ENCODE results near the gene NFIB.

DNA sequence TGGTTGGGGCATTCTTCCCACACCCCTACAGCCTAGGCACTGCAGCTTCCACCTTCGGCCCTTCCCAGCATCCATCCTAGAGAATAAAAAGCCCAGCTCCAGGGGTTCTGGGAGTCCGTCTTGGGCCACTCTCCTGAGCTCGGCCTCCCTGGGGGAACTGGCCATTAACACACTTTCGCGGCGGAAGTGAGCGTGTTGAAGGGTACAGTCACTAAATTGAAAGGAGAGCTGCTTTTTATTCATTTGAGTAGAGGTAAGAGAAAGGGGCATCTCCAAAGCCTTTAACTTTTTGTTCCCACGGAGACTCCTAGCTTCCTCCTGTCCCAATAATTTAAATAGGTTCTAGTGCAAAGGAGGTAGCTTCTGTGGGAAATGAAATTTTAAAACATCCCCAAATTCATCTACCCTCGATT is 31.0 kb upstream of the NFIB start:
- TF ChIP-seq SOX5 (CRISPR knock-in tag; IDR thresholded peaks at IDR 0.05; ENCODE audit: borderline replicate concordance) (no peak), POLR2A (IDR thresholded peaks at IDR 0.05; ENCODE audit: insufficient read depth in 1 of 2, low read depth in 2 of 2, low read length in 2 of 2) (no peak), NFE2L2 (IDR thresholded peaks at IDR 0.05; ENCODE audit: low read length) (no peak), PHF21A (CRISPR knock-in tag; IDR thresholded peaks at IDR 0.05) (no peak), NFRKB (IDR thresholded peaks at IDR 0.05) (no peak), CBX5 (CRISPR knock-in tag; IDR thresholded peaks at IDR 0.05; ENCODE audit: borderline replicate concordance) (no peak), ZFP37 (CRISPR knock-in tag; IDR thresholded peaks at IDR 0.05; ENCODE audit: borderline replicate concordance) (no peak)
- TF ChIP-seq, protein P1, sequence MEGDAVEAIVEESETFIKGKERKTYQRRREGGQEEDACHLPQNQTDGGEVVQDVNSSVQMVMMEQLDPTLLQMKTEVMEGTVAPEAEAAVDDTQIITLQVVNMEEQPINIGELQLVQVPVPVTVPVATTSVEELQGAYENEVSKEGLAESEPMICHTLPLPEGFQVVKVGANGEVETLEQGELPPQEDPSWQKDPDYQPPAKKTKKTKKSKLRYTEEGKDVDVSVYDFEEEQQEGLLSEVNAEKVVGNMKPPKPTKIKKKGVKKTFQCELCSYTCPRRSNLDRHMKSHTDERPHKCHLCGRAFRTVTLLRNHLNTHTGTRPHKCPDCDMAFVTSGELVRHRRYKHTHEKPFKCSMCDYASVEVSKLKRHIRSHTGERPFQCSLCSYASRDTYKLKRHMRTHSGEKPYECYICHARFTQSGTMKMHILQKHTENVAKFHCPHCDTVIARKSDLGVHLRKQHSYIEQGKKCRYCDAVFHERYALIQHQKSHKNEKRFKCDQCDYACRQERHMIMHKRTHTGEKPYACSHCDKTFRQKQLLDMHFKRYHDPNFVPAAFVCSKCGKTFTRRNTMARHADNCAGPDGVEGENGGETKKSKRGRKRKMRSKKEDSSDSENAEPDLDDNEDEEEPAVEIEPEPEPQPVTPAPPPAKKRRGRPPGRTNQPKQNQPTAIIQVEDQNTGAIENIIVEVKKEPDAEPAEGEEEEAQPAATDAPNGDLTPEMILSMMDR (CRISPR knock-in tag; IDR thresholded peaks at IDR 0.05), result no peak
- TF ChIP-seq, protein P2, sequence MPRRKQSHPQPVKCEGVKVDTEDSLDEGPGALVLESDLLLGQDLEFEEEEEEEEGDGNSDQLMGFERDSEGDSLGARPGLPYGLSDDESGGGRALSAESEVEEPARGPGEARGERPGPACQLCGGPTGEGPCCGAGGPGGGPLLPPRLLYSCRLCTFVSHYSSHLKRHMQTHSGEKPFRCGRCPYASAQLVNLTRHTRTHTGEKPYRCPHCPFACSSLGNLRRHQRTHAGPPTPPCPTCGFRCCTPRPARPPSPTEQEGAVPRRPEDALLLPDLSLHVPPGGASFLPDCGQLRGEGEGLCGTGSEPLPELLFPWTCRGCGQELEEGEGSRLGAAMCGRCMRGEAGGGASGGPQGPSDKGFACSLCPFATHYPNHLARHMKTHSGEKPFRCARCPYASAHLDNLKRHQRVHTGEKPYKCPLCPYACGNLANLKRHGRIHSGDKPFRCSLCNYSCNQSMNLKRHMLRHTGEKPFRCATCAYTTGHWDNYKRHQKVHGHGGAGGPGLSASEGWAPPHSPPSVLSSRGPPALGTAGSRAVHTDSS (CRISPR knock-in tag; conservative IDR thresholded peaks at IDR 0.05), result no peak
- TF ChIP-seq, protein P3, sequence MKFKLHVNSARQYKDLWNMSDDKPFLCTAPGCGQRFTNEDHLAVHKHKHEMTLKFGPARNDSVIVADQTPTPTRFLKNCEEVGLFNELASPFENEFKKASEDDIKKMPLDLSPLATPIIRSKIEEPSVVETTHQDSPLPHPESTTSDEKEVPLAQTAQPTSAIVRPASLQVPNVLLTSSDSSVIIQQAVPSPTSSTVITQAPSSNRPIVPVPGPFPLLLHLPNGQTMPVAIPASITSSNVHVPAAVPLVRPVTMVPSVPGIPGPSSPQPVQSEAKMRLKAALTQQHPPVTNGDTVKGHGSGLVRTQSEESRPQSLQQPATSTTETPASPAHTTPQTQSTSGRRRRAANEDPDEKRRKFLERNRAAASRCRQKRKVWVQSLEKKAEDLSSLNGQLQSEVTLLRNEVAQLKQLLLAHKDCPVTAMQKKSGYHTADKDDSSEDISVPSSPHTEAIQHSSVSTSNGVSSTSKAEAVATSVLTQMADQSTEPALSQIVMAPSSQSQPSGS (CRISPR knock-in tag; IDR thresholded peaks at IDR 0.05), result no peak
- TF ChIP-seq, protein P4, sequence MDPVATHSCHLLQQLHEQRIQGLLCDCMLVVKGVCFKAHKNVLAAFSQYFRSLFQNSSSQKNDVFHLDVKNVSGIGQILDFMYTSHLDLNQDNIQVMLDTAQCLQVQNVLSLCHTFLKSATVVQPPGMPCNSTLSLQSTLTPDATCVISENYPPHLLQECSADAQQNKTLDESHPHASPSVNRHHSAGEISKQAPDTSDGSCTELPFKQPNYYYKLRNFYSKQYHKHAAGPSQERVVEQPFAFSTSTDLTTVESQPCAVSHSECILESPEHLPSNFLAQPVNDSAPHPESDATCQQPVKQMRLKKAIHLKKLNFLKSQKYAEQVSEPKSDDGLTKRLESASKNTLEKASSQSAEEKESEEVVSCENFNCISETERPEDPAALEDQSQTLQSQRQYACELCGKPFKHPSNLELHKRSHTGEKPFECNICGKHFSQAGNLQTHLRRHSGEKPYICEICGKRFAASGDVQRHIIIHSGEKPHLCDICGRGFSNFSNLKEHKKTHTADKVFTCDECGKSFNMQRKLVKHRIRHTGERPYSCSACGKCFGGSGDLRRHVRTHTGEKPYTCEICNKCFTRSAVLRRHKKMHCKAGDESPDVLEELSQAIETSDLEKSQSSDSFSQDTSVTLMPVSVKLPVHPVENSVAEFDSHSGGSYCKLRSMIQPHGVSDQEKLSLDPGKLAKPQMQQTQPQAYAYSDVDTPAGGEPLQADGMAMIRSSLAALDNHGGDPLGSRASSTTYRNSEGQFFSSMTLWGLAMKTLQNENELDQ (CRISPR knock-in tag; IDR thresholded peaks at IDR 0.05; ENCODE audit: borderline replicate concordance), result no peak
- TF ChIP-seq, protein P5, sequence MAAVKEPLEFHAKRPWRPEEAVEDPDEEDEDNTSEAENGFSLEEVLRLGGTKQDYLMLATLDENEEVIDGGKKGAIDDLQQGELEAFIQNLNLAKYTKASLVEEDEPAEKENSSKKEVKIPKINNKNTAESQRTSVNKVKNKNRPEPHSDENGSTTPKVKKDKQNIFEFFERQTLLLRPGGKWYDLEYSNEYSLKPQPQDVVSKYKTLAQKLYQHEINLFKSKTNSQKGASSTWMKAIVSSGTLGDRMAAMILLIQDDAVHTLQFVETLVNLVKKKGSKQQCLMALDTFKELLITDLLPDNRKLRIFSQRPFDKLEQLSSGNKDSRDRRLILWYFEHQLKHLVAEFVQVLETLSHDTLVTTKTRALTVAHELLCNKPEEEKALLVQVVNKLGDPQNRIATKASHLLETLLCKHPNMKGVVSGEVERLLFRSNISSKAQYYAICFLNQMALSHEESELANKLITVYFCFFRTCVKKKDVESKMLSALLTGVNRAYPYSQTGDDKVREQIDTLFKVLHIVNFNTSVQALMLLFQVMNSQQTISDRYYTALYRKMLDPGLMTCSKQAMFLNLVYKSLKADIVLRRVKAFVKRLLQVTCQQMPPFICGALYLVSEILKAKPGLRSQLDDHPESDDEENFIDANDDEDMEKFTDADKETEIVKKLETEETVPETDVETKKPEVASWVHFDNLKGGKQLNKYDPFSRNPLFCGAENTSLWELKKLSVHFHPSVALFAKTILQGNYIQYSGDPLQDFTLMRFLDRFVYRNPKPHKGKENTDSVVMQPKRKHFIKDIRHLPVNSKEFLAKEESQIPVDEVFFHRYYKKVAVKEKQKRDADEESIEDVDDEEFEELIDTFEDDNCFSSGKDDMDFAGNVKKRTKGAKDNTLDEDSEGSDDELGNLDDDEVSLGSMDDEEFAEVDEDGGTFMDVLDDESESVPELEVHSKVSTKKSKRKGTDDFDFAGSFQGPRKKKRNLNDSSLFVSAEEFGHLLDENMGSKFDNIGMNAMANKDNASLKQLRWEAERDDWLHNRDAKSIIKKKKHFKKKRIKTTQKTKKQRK (IDR thresholded peaks at IDR 0.05; ENCODE audit: low read length), result no peak

Data from HepG2 (cell line).